Hematopoietic multipotent progenitor cell treated with erythropoietin and hydrocortisone succinate and interleukin-3 and kit ligand, for 17 days (in vitro differentiated cells): ENCODE results near the gene ALDH1L1.

Experiments
- DNase-seq: peaks from one replicate; pipeline ENCODE4 v3.0.0-alpha.2; 2015; ENCODE audit warnings: low spot score

The ALDH1L1 gene

GRCh38 chr3:126119008-126119675 lies 61.2 kb downstream of the ALDH1L1 start:
- no peak for DNase-seq

- no peak for DNase-seq
Observed at GRCh38 chr3:126118591-126118990, 61.8 kb downstream of the ALDH1L1 start.

- DNase-seq: no peak
Observed at GRCh38 chr3:126117786-126118185, 62.6 kb downstream of the ALDH1L1 start.

GRCh38 chr3:126117212-126117611 lies 63.2 kb downstream of the ALDH1L1 start:
- no peak for DNase-seq

- DNase-seq: no peak
Observed at GRCh38 chr3:126116526-126116925, 63.9 kb downstream of the ALDH1L1 start.

GRCh38 chr3:126114443-126115386 lies 65.7 kb downstream of the ALDH1L1 start:
- no peak for DNase-seq

GRCh38 chr3:126113733-126114442 lies 66.5 kb downstream of the ALDH1L1 start:
- no peak for DNase-seq

- DNase-seq: no peak
Observed at GRCh38 chr3:126113238-126113555, 67.2 kb downstream of the ALDH1L1 start.

GRCh38 chr3:126112531-126113237 lies 67.7 kb downstream of the ALDH1L1 start:
- no peak for DNase-seq

GRCh38 chr3:126111566-126112475 lies 68.6 kb downstream of the ALDH1L1 start:
- no peak for DNase-seq

- no peak for DNase-seq
Observed at GRCh38 chr3:126111126-126111551, 69.2 kb downstream of the ALDH1L1 start.

- DNase-seq: no peak
Observed at GRCh38 chr3:126110431-126111125, 69.8 kb downstream of the ALDH1L1 start.

- DNase-seq: no peak
Observed at GRCh38 chr3:126109880-126110235, 70.5 kb downstream of the ALDH1L1 start.

- DNase-seq: no peak
Observed at GRCh38 chr3:126109146-126109879, 71.1 kb downstream of the ALDH1L1 start.

GRCh38 chr3:126108676-126109050 lies 71.7 kb downstream of the ALDH1L1 start:
- no peak for DNase-seq

- no peak for DNase-seq
Observed at GRCh38 chr3:126107957-126108675, 72.3 kb downstream of the ALDH1L1 start.

- no peak for DNase-seq
Observed at GRCh38 chr3:126107203-126107939, 73.0 kb downstream of the ALDH1L1 start.
